ENCODE data around the gene ALG14.

DNA sequence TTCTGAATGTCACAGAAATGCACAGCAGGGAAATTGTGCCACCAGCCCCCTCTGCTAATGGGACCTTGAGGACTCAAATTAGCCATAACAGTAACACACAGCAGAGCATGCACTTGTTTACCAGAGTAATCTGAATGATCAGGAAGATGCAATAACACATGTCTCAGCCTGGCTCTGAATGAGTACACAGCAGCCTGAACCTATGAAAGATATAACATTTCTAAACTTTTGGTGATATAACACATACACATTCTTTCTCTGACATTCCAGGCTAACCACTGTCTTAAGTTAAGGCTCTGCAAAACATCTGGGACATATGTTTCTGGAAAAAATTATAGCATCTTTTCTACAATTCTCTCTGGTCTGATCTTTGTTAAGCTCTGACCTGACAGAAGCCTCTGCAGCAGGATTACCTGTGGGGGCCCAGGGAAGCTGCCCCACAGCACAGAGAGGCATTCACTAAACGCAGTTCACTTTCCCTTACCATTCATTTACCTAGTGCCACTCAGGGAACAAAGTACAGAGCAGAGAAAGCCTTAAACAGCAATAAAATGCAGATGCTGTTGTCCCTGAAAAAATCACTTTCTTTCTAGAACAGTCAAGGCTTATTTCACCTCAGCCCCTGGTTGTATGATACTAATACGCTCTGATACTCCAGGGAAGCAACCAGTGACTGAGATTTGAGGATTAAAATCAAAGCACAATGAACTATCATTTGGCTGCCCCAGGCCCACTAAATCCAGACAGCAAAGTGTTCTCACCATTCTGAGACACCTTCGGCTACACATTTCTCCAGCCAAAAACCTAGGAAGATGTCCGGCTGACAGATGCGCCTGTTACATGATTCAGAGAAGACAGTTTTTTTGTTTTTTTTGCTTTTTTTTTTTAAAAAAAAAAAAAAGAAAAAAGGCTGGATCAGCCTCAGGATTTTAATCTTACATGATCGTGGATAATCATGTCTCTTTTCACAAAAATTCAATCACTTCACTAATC lies 91.9 kb downstream of the ALG14 start:
- TF ChIP-seq CTCF (IDR thresholded peaks at IDR 0.05; ENCODE audit: low read depth, low read length) = no peak
- TF ChIP-seq EZH2phosphoT487 (IDR thresholded peaks at IDR 0.05; ENCODE audit: low read depth) = no peak
